ENCODE results near the gene PTPRK.

The PTPRK gene

GRCh38 chr6:128376952-128377503 is 143.4 kb downstream of the PTPRK start:
- DNase-seq: no peak

- no peak for DNase-seq
Measured at GRCh38 chr6:128371136-128371535, 149.3 kb downstream of the PTPRK start.

DNA sequence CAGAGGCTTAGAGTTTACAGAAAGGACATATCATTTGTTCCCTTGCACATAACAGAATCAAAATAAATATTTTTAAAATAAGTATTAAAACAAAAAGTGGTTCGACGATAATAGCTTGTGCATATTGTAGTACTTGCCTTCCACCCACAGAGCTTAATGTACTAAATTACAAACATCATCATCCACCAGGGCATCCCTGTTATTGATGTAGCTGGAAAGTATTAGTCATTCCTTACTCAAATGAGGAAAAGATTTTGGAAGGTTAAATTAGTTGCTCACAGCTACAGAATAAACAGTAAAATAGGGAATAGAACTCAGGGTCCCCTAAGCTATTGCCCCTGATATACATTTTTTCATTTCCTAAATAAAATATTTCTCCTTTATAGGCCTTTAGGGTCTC is 150.3 kb downstream of the PTPRK start:
- DNase-seq: no peak

DNA sequence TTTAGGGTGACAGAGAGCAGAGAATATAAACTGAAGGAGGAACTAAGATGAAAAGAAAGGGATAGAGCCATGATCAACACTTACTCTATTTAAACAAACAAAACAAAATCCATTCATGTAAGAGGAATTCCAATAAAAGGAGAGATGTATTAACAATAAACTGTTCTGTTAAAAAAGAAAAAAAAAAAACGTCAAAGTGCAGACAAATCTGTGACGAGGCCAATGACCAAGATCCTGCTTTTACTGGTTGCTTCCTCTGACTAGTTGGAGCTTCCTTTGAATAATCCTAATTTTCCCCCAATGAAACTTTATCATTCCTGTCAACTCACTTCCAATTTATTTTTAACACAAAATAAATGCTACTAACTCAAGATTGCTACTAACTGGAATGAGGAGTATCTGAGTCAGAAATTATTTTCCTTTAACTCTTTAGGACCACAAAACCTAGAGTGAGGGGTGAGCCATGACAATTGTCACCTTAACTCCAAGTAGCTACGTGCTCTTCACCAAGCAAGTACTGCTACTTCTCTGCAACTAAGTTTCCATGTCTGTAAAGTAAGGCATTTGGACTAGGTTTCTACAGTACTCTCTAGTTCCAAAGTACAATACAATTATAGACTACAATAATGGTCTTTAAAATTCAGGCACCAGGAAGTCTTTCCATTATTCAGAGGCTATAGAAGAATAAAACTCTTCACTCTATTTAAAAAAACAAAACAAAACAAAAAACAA is 152.0 kb downstream of the PTPRK start:
- no peak for DNase-seq

- no peak for DNase-seq
Measured at GRCh38 chr6:128367437-128367836, 153.0 kb downstream of the PTPRK start.

DNA sequence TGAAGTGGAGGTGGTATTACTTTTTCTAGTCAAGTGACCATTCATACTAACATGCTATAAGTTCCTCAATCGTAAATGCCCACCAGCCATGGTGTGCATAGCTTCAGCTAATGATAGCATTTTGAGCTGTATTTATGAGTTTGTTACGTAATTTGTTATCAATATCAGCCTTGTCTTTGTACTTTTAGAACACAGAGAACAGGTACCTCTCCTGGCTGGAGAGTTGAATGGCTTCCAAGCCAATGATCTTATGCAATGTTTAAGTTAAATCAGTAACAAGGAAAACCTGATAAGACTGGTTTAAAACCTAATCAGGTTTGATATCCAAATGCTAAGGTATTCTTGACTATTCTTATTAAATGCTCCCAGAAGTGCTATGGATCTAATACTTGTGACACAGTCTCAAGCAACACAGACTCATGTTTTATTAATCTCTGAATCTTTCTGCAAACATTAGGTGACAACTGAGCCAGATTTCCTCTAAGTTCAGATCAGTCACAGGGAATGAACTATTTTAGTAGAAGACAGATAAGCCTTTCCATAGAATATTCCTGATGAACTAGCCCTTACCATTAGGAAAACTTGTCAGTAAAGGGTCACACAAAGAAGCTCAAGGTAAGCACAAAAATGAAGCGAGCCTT is 154.8 kb downstream of the PTPRK start:
- DNase-seq: no peak

DNA sequence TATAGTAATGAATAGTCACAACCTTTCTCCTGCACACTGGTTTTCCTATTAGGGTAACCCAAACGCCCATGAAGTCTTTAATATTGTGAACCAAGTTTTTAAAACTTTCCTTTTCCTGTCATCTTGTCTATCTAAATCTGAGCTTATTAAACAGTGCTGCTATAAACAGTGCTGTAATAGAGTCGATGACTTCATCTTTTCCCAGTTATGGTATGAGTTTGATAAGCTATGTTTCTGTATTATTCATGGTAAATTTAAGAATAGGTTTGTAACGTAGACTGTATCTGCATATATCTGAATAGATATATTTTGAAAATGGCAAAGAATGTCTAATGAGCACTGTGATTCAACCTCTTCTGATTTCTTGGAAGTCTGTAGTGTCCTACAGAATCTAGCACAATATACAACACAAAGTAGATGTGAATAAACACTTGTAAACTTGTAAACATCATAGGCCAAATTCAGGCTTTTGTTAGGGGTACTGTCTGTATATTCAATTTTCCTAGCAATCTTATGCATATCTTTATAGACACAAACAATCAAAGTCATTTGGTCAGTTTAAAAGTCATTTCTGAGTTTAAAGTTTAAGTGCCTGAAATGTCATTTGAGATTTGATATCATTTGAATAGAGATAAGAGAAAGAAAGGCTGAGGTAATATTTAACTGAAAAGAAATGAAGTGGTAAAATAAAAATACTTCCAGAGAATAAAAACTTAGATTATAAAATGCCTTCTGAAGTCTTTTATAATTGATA is 155.5 kb downstream of the PTPRK start:
- DNase-seq: no peak

GRCh38 chr6:128363020-128363813 is 157.2 kb downstream of the PTPRK start:
- no peak for DNase-seq

- DNase-seq: no peak
Measured at GRCh38 chr6:128361378-128361777, 159.0 kb downstream of the PTPRK start.

- DNase-seq: no peak
Measured at GRCh38 chr6:128358244-128358776, 162.1 kb downstream of the PTPRK start.

- DNase-seq: no peak
Measured at GRCh38 chr6:128357392-128358130, 162.8 kb downstream of the PTPRK start.

DNA sequence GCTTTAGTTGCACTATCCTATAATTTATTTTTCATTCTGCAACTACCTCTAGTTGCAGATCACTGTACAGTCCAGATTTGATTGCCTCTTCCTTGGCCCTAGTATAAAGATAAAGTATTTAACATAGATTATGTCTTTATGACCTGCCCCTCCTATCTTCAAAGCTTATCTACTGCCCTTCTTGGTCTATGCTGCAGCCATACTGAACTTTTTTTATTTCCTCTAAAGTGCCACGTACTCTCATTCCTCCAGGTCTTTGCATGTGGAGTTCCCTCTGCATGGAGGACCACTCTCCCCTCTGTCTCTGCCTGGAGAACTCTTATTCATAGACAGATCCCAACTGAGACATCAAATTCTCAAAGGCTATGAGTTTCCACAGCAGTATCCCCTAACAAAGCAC is 168.0 kb downstream of the PTPRK start:
- DNase-seq: no peak

DNA sequence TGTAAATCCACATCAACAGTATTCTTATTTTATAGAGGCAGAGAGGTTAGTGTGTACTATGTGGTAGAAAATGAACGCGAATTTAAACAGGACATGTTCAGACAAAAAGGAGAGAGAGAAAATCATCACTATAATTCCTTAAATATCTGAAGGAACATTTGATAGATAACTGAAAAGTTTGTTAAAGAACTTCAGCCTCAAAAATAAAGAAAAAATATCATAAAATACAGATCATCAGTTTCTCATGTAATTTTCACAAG is 169.2 kb downstream of the PTPRK start:
- no peak for DNase-seq

DNA sequence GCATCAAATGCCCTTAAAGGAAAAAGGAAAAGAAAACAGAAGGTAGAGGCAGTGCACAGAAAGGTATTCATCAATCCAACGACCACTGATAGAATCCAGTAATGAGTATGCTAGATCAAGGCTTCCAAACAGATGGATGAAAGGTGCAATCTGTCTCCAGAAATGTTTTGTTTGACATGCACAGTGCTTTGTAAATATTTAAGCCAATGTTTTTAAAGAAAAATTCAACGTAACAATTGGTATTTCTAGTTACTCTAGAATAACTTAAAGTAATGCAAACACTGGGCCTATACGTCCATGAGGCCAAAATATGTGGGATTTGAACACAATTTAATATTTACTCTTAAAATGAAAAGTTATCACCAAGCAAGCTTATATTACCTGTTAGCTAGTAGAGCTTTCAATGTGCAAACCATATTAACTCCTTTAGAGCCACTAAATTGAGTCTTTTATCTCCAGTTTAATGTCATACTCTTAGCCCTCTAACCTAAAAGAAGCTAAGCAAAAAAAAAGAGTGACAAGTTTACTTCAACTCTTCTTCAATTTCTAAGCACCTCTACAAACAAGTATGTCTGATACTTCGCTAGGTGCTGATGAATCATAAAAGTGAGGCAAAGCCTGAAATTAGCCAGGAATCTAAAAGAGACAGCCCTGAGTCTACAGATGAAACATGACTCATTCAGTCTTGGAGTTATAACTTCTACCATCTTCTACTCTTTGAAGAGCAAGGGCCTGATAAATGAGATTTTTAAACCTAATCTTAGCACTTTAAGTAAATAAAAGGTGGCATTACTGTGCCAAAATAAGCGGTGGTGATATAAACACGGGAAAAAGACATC is 169.8 kb downstream of the PTPRK start:
- DNase-seq: no peak

- DNase-seq: no peak
Measured at GRCh38 chr6:128347123-128347522, 173.3 kb downstream of the PTPRK start.

- DNase-seq: no peak
Measured at GRCh38 chr6:128346569-128346968, 173.8 kb downstream of the PTPRK start.

- DNase-seq: no peak
Measured at GRCh38 chr6:128345278-128345677, 175.1 kb downstream of the PTPRK start.

- DNase-seq: no peak
Measured at GRCh38 chr6:128343706-128344105, 176.7 kb downstream of the PTPRK start.

- no peak for DNase-seq
Measured at GRCh38 chr6:128339635-128340450, 180.6 kb downstream of the PTPRK start.

DNA sequence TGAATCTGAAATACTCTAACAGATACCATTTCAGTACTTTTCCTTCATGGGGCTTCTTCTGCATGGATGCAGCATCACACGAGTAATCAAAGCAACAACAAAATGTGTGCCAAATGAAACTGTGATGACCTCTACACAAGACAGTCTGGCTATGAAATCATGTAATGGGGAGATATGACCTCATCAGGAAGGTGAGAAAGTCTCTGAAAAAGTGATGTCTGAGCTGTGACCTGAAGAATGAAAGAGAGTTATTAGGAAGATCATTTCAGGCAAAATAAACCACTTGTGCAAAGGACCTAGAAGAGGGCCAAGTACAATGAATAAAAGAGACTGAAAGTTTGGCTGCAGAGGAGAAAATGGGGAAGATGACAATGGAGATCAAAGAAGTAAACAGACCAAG is 182.8 kb downstream of the PTPRK start:
- no peak for DNase-seq
